GM19467 (cell line): ENCODE measurements around the gene CHCHD3.

ENCODE experiments used
- ATAC-seq: cut with Tn5 transposase; IDR thresholded peaks from one replicate; pipeline ENCODE4 v1.9.1; 2021; ENCODE audit warnings: mild to moderate bottlenecking, moderate library complexity; ENCODE audit not compliant: unreplicated experiment

Gene CHCHD3

DNA sequence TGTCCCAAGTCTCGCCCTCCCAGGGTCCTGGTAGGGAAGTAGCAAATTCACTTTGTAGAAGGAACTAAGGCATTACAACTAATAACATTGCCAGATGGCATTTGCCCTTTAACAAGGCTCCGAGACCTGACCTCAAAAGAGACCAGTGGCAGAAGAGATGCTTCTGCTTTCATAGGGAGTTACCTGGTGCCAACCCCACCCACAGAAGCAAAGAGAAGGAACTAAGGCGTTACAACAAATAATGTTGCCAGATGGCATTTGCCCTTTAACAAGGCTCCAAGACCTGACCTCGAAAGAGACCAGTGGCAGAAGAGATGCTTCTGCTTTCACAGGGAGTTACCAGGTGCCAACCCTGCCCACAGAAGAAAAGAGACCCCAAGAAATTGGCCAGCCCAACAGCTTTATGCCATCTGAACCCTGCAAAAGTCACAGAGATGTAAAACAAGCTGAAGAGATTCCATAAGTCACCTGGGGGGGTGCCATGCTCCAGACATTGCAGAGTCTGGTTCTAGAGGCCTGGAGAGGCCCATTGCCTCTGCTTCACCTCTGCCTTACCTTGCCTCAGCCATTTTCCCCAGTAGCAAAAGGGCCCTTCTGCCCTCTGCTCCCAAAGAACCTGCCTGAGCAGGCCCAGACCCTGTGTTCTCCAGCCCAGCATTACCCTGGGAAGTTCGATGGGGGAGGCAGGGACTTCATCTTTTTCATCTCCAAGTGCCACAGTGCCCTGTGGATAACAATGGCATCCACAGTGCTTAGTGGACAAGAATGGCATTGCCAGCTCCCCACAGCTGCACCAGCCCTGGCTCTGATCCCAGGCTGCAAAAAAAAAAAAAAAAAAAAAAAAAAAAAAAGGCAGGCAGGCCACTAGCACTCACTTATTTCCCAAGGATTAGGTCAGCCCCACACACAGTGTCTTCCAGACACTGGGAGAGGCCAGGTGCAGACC lies 326.1 kb downstream of the CHCHD3 start:
- ATAC-seq: no peak

DNA sequence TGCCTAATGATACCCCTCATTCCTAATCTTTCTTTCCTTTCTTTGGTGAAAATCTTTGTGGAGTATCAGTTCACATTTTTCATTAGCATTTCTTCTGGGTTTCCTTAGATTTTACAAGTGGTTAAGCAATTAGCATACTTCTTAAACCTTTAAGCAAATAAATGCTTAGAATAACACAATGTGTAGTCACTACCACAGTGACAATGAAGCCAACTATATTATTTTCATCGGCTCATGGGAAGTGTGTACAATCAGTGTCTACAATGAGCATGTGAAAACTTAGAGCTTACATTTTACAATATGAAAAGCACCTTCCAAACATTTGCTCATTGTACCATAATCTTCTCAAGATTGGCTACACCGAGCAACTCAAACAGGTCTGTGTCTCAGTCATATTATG lies 329.5 kb downstream of the CHCHD3 start:
- ATAC-seq: no peak

DNA sequence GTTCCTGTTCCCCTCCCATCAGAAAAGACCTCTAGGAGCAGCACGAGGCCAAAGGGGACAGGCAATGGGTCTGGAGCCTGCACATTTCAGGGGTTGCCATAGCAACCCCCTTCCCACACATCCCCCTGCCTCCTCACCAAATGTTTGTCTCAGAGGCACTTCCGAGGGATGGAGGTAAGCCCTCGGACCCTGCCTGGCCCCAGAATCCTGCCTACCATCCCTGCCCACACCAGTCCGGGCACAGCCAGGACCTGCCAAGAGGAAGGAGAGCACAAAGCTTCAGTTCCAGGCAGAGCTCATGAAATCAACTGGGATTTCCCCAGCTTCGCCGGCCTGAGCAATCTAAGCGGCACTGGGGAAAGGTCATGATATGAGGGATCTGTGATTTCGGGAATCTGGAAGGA lies 330.6 kb downstream of the CHCHD3 start:
- no peak for ATAC-seq

DNA sequence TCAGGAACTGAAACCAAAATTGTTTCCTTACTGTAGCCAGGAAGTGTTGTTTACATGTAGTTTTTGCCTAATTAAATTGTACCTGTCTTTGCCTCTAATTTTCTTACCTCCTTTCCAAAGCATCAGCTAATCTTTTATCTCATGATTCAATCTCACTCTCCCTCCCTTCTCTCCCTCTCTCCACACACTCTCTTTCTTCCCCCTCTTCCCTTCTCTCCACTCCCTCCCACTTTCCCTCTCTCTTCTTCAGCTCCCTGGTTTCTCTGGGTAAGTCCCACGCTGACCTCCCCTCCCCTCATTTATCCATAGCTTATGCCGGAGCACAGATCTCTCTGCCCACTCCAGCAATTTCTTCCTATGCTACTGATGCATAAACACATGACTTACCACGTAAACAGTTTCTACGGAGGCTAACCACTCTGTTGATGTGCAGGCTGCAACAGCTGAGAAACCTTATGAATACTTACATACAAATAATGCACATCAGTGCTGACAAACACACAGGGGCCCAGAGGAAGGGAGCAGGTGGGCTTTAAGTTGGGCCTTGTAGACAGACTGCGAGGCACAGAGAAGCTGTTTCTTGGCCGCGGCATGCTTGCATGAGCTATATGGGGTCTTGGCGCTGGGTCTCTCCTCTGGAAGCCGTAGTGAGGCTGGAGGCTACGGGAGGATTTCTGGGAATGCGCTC lies 331.2 kb downstream of the CHCHD3 start:
- no peak for ATAC-seq

DNA sequence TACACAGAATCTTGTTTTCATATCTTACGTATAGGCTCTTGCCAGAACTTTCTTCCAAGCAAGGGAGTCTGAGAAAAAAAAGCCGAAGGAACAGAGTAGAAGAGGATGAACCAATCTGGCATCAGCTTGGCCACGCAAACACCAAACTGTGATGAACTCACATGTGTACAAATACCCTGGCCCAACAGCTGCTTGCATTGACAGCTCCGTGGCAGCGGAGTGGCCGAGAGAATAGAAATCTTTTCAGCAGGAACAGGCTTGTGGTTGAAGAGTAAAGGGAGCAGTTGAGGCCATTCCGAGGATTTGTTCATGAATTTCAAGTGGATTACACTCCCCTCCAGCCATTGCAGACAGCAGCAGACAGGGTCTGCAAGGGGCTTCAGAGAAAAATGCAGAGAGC lies 331.8 kb downstream of the CHCHD3 start:
- no peak for ATAC-seq

DNA sequence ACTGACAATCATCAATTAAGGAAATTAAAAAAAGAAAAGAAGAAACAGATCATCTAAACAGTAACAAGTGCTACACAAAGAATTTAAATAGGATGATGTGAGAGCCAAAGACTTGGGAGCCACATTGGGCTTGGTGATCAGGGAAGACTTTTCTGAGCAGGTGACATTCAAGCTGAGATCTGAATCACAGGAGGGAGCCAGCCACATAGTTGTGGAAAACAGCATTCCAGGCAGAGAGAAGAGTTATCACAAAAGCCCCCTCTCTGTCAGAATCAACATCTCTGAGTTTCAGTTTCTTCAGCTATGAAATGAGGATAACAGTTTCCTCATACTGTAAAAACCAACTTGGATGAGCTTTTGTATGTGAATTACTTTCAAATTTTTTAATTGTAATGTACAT lies 336.4 kb downstream of the CHCHD3 start:
- ATAC-seq: no peak

DNA sequence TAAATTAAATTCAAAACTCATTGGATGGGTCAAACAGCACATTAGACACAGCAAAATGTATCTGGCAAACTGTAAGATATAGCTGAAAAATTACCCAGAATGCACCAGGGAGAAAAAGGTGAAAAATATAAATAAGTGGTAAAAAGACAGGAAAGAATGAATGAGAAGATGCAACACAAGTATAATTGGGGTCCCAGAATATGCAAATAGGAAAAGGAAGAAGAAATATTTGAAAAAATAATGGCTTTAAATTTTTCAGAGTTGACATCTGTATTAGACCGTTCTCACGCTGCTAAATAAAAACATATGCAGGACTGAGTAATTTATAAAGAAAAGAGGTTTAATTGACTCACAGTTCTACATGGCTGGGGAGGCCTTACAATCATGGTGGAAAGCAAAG lies 337.9 kb downstream of the CHCHD3 start:
- ATAC-seq: no peak

DNA sequence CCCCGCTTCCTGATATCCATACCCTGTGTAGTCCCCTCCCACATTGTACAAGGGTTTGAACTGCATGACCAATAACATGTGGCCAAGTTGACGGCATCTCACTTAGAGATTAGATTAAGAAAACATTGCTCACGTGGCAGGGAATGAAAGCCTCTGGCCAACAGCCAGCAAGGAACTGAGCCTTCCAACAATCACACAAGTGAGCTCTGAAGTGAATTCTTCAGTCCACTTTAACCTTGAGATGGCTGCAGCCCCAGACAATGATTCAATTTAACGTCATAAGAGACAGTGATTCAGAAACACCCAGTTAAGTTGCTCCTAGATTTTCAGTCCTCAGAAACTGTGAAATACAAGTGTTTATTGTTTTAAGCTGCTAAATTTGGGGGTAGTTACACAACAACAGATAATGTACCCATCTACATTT lies 339.7 kb downstream of the CHCHD3 start:
- ATAC-seq: no peak

DNA sequence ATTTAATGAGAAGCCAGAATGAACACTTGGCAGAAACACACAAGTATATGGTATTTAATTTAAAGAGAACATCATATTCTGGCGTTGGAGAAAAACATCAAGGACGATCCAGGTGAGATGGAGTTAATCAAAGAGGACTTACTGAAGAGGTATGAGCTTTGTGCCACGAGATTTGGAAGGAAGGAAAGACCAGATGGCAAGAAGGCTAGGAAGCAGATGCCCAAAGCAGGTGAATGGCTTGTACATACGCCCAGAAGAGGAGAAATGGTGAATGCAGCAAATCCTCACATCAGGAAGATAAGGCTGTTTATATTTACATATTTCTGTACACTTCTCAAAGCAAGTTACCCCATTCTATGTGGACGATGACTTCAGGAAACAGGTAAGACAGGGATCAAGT lies 341.7 kb downstream of the CHCHD3 start:
- no peak for ATAC-seq

DNA sequence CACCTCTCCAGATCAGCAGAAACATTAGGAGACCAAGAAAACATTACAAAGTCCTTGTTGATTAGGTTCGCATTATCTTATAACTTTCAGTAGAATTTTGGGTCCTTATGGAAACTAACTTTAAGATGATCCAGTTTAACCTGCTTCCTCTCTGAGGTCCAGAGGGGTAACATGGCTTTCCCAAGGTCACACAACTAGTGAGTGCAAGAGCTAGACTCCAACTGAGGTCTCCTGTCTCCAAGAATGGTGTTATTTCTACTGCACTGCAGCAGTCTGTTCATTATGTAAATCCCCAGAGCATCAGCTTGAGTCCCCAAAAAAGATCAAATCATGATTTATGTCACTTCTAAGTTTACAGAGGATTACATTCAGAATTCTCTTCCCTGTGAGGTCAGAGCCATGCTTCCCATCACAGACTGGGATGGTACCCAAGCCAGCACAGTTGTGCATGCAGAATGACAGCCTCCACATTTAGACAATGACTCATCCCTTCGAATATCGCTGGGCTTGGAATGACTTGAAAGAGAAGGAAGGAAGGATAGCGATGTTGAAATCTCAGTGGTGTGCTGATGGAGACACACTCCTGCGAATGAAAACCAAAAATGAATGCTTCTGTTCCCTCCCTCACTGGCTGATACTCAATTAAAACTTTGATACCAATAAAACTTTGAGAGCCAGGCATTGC lies 342.5 kb downstream of the CHCHD3 start:
- no peak for ATAC-seq

DNA sequence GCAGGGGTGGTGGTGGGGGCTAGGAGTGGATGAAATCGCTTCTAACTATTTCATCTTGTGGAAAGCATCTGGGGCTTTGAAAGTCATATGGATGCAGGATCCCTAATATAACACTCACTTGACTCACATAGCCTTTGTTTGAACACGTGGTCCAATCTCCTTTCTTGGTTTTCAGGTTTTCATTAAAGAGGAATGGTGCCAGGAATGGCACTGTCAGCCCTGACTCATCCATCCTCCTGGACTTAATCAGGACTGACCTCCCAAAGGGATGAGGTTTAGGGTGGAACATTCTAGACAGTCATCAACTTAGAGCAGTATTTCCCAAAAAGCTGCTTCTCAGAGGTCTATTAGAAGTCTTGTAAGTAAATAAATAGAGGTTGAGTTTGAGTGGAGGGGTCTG lies 343.6 kb downstream of the CHCHD3 start:
- ATAC-seq: no peak

DNA sequence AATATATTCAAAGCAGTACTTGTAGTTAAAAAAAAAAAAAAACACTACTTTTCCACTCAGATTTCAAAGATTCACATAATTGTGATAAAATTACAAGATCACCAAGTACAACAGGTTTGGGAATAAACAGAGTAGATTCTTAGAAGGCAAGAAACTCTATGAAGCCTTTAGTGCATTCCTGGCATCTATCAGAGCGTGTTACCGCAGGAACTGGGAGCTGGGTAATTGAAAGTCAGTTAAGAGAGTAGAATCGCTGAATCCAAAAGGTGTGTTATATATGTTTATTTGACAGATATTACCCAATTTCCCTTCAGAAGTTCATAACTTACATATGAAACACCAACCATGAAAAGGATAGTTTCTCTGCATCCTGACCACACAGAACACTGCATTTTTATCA lies 346.4 kb downstream of the CHCHD3 start:
- no peak for ATAC-seq
